ENCODE measurements around the gene CFAP77.

CFAP77 gene

GRCh38 chr9:132486706-132487350 lies 76.8 kb downstream of the CFAP77 start:
- H3K4me3 ChIP-seq (ENCODE audit: low read depth, low read length): no peak overlapping the region
- TF ChIP-seq CTCF (IDR thresholded peaks at IDR 0.05; ENCODE audit: low read depth, low read length, missing control alignments): no peak
- no peak for DNase-seq (ENCODE audit: low read depth)
- in situ Hi-C loops (cut with HindIII; ENCODE audit: low sequenced_read_pairs): no loop called here

DNA sequence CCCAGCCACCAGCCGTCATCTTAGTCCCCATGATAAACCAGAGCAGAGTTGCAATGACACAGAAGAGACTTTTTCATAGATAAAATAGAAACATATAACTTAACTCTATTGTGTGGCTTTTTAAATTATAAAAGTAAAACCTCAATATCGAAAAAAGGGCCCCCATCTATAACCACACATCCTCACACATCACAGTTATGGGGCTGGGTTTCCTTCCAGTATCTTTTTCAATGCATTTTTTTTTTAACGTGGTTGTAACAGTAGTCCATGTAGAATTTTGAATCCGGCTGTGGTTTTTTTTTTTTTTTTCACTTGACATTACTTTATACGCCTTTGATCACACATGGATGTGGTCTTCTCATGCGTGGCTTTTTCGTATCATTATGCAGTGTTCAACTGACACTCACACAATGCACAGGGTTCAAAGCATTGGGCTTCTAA lies 77.4 kb downstream of the CFAP77 start:
- TF ChIP-seq CTCF (IDR thresholded peaks at IDR 0.05; ENCODE audit: low read depth, low read length, missing control alignments): no peak
- no peak for DNase-seq (ENCODE audit: low read depth)

GRCh38 chr9:132487980-132488535 lies 78.0 kb downstream of the CFAP77 start:
- no peak for TF ChIP-seq CTCF (IDR thresholded peaks at IDR 0.05; ENCODE audit: low read depth, low read length, missing control alignments)
- in situ Hi-C loops (cut with HindIII; ENCODE audit: low sequenced_read_pairs): no loop called here
- DNase-seq (ENCODE audit: low read depth): no peak
- no peak overlapping the region for H3K4me3 ChIP-seq (ENCODE audit: low read depth, low read length)

More for the DNA sequence above, 77.4 kb downstream of the CFAP77 start:
- H3K4me3 ChIP-seq (ENCODE audit: low read depth, low read length): no peak overlapping the region
- in situ Hi-C loops (cut with HindIII; ENCODE audit: low sequenced_read_pairs): no loop called here

DNA sequence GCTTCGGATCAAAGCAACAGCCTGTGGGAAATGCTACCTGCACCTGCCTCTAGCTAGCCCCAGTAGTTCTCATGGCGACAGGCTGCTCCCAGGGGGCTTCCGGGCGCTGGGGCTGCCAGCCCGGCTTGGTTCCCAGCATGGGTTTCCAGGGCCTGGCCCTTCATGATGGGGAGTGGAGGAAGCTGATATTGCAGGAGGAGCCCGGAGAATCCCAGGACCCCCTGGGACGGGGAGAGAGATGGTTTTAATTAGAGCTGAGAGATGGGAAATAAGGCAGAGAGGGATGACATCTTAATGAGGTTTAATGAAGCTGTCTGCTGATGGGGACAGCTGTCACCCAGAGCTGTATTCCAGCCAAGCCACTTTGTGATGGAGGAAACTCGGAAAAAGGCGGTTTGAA lies 78.6 kb downstream of the CFAP77 start:
- no peak for TF ChIP-seq CTCF (IDR thresholded peaks at IDR 0.05; ENCODE audit: low read depth, low read length, missing control alignments)
- H3K4me3 ChIP-seq (ENCODE audit: low read depth, low read length): no peak overlapping the region
- DNase-seq (ENCODE audit: low read depth): no peak
- in situ Hi-C loops (cut with HindIII; ENCODE audit: low sequenced_read_pairs): no loop called here

DNA sequence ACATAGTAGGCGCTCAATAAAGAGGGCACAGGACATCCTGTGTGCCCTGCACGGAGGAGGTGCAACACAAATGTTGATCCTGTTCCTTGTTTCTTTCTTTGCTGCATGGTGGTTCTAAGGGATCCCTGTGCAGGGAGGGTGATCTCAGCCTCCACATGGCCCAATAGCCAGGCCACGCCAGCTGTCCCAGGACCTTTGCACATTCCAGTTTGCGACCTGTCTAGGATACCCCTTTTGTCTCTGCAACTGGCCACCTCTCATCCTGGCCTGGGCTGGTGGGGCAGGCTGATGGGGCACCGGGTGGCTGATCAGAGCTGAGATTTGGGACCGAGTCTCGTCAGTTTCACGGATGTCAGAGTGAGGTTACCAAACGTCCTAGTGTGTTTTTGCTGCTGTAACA lies 79.5 kb downstream of the CFAP77 start:
- DNase-seq (ENCODE audit: low read depth): no peak
- no peak overlapping the region for H3K4me3 ChIP-seq (ENCODE audit: low read depth, low read length)
- no peak for TF ChIP-seq CTCF (IDR thresholded peaks at IDR 0.05; ENCODE audit: low read depth, low read length, missing control alignments)
- in situ Hi-C loops (cut with HindIII; ENCODE audit: low sequenced_read_pairs): no loop called here

GRCh38 chr9:132494857-132495256 lies 84.8 kb downstream of the CFAP77 start:
- no peak overlapping the region for H3K4me3 ChIP-seq (ENCODE audit: low read depth, low read length)
- no peak for TF ChIP-seq CTCF (IDR thresholded peaks at IDR 0.05; ENCODE audit: low read depth, low read length, missing control alignments)
- in situ Hi-C loops (cut with HindIII; ENCODE audit: low sequenced_read_pairs): no loop called here
- no peak for DNase-seq (ENCODE audit: low read depth)

Measured in astrocyte of the cerebellum (primary cell).